ENCODE data around the gene EIF4A2. TPM values are rescaled to one million over a fixed set of nuclear protein-coding genes. Genes with fewer than 3 reads are reported as not detected.
"Not testable (repeated sequence)": the region's sequence is repeated elsewhere in the genome, so short reads cannot be mapped to it uniquely, and the experiment has no call there.

Gene EIF4A2
- total RNA-seq, 1 donor from 2014 or later = 470 TPM

GRCh38 chr3:186784820-186785494, 1.6 kb downstream of the EIF4A2 start:
- DNase-seq (ENCODE audit: low read depth, low spot score) = no peak

- DNase-seq (ENCODE audit: low read depth, low spot score) = no peak
Measured at GRCh38 chr3:186785495-186786018, 2.2 kb downstream of the EIF4A2 start.

GRCh38 chr3:186786922-186787321, 3.5 kb downstream of the EIF4A2 start:
- DNase-seq (ENCODE audit: low read depth, low spot score) = no peak

- no peak for DNase-seq (ENCODE audit: low read depth, low spot score)
Measured at GRCh38 chr3:186787642-186788481, 4.5 kb downstream of the EIF4A2 start.

GRCh38 chr3:186788482-186789370, 5.3 kb downstream of the EIF4A2 start:
- no peak for DNase-seq (ENCODE audit: low read depth, low spot score)

GRCh38 chr3:186789554-186790260, 6.3 kb downstream of the EIF4A2 start:
- no peak for DNase-seq (ENCODE audit: low read depth, low spot score)

GRCh38 chr3:186790261-186790981, 7.0 kb downstream of the EIF4A2 start:
- no peak for DNase-seq (ENCODE audit: low read depth, low spot score)

GRCh38 chr3:186798239-186798874, 15.0 kb downstream of the EIF4A2 start:
- DNase-seq (ENCODE audit: low read depth, low spot score) = no peak

- DNase-seq (ENCODE audit: low read depth, low spot score) = no peak
Measured at GRCh38 chr3:186800285-186800684, 16.9 kb downstream of the EIF4A2 start.

GRCh38 chr3:186802701-186803100, 19.3 kb downstream of the EIF4A2 start:
- no peak for DNase-seq (ENCODE audit: low read depth, low spot score)

GRCh38 chr3:186803447-186803846, 20.1 kb downstream of the EIF4A2 start:
- not testable (repeated sequence) for DNase-seq (ENCODE audit: low read depth, low spot score)

GRCh38 chr3:186806089-186807055, 23.0 kb downstream of the EIF4A2 start, which contains the start of gene RFC4:
Gene RFC4 (minus strand): TSS chr3:186806482. CDS start chr3:186804713, 1,769 bp downstream.
- DNase-seq (ENCODE audit: low read depth, low spot score) = no peak

GRCh38 chr3:186807231-186807630, 23.9 kb downstream of the EIF4A2 start:
- DNase-seq (ENCODE audit: low read depth, low spot score) = no peak

- DNase-seq (ENCODE audit: low read depth, low spot score) = no peak
Measured at GRCh38 chr3:186810336-186810996, 27.1 kb downstream of the EIF4A2 start.

GRCh38 chr3:186811313-186811712, 27.9 kb downstream of the EIF4A2 start:
- DNase-seq (ENCODE audit: low read depth, low spot score) = not testable (repeated sequence)

GRCh38 chr3:186814100-186814499, 30.7 kb downstream of the EIF4A2 start:
- no peak for DNase-seq (ENCODE audit: low read depth, low spot score)

- DNase-seq (ENCODE audit: low read depth, low spot score) = no peak
Measured at GRCh38 chr3:186815435-186815834, 32.1 kb downstream of the EIF4A2 start.

GRCh38 chr3:186818516-186818915, 35.1 kb downstream of the EIF4A2 start:
- DNase-seq (ENCODE audit: low read depth, low spot score) = no peak

Measured in pulmonary artery endothelial cell (primary cell).